Endothelial cell of umbilical vein (primary cell): Measurements from ENCODE around the gene TBC1D14. TPM values are rescaled to one million over a fixed set of nuclear protein-coding genes. Genes with fewer than 3 reads are reported as not detected.

Experiments used
- BruUV-seq: library from RNA; stranded (reverse); fragments of 400-500 nt; replicated peaks from 2 replicates; lab custom pipeline; 2021; lab: Mats Ljungman, UMichigan
- CTCF ChIA-PET: fragments of 300-600, 350-600 bp; sonication (Branson Sonifier 250); formaldehyde crosslinking; loops from one replicate; lab custom pipeline; 2021; ENCODE audit warnings: antibody characterized with exemption, inconsistent platforms; lab: Charles Lee
- POLR2A ChIA-PET: fragments of 300-600, 350-600 bp; sonication (Branson Sonifier 250); formaldehyde crosslinking; loops from one replicate; lab custom pipeline; 2021; ENCODE audit warnings: antibody characterized with exemption, inconsistent platforms; lab: Charles Lee
- DNase-seq: peaks from one replicate; pipeline ENCODE4 v3.0.0-alpha.2; 2011; ENCODE audit warnings: low read depth, low spot score
- FAIRE-seq: peaks from 2 replicates; lab custom pipeline; 2011; peaks lifted over from hg19 to GRCh38; lab: Jason Lieb, UNC
- H2AFZ ChIP-seq: 2 replicates; pipeline ENCODE4 v1.6.0; 2012; ENCODE audit warnings: low read depth, low read length, control low read depth, inconsistent platforms
- H3K27ac ChIP-seq: 2 replicates; pipeline ENCODE4 v1.5.1; 2011; ENCODE audit warnings: low read depth, mild to moderate bottlenecking, control low read depth, low read length, moderate library complexity; ENCODE audit not compliant: insufficient read depth
- H3K27me3 ChIP-seq, 2 experiments: 2 replicates each; pipeline versions ENCODE4 v1.6.0 to v1.6.1; 2011; ENCODE audit warnings: low read length in 2 of 2, mixed read lengths in 1 of 2; ENCODE audit not compliant: control insufficient read depth in 2 of 2, insufficient read depth in 2 of 2
- H3K36me3 ChIP-seq, 2 experiments: 2 replicates in 1 of 2; 3 replicates in 1 of 2; pipeline ENCODE4 v1.5.1; 2011; ENCODE audit warnings: low read length in 2 of 2, mild to moderate bottlenecking in 1 of 2, moderate library complexity in 1 of 2; ENCODE audit not compliant: control insufficient read depth in 2 of 2, insufficient read depth in 2 of 2; ENCODE audit errors: extremely low read depth in 1 of 2
- H3K4me1 ChIP-seq: 3 replicates; pipeline ENCODE4 v1.5.1; 2011; ENCODE audit warnings: mild to moderate bottlenecking, low read length; ENCODE audit not compliant: control insufficient read depth, insufficient read depth; ENCODE audit errors: extremely low read depth
- H3K4me2 ChIP-seq: 2 replicates; pipeline ENCODE4 v1.6.1; 2011; ENCODE audit warnings: low read length, control low read depth, mixed read lengths; ENCODE audit not compliant: insufficient read depth
- H3K4me3 ChIP-seq, 3 experiments: fragments of 200-600 bp in 1 of 3; sonication (generic), shearing (Covaris generic) in 1 of 3; replicated peaks in 1 of 3; 2 replicates each; pipeline ENCODE4 v1.5.1; 2011 to 2016; ENCODE audit warnings: control low read depth in 3 of 3, low read length in 3 of 3, mild to moderate bottlenecking in 2 of 3, inconsistent platforms in 1 of 3, low read depth in 1 of 3, moderate library complexity in 1 of 3; ENCODE audit not compliant: insufficient read depth in 1 of 3
- H3K79me2 ChIP-seq: 2 replicates; pipeline ENCODE4 v1.6.0; 2012; ENCODE audit warnings: low read length, inconsistent platforms; ENCODE audit not compliant: control insufficient read depth, insufficient read depth
- H3K9ac ChIP-seq: replicated peaks from 2 replicates; pipeline ENCODE3; 2011; ENCODE audit warnings: low read length, control low read depth; ENCODE audit not compliant: insufficient read depth; ENCODE audit errors: extremely low read depth
- H3K9me1 ChIP-seq: replicated peaks from 3 replicates; pipeline ENCODE4 v1.6.0; 2011; ENCODE audit warnings: mild to moderate bottlenecking, low read length; ENCODE audit not compliant: control insufficient read depth, insufficient read depth; ENCODE audit errors: extremely low read depth
- H3K9me3 ChIP-seq: replicated peaks from 2 replicates; pipeline ENCODE4 v1.5.1; 2012; ENCODE audit warnings: low read length, inconsistent platforms; ENCODE audit not compliant: control insufficient read depth, insufficient read depth
- H4K20me1 ChIP-seq: replicated peaks from 2 replicates; pipeline ENCODE3; 2011; ENCODE audit warnings: mild to moderate bottlenecking, low read length; ENCODE audit not compliant: control insufficient read depth, insufficient read depth; ENCODE audit errors: extremely low read depth
- CTCF ChIP-seq, 2 donors: IDR thresholded peaks; 1 replicate in 1 of 2; 2 replicates in 1 of 2; pipeline ENCODE4 v1.5.1; 2011; ENCODE audit warnings: low read length in 2 of 2, mild to moderate bottlenecking in 2 of 2, moderate library complexity in 2 of 2, control low read depth in 1 of 2, inconsistent platforms in 1 of 2, low read depth in 1 of 2; ENCODE audit not compliant: insufficient read depth in 1 of 2; ENCODE audit errors: extremely low read depth in 1 of 2
- EZH2 ChIP-seq: IDR thresholded peaks from 2 replicates; pipeline ENCODE4 v1.6.1; 2012; ENCODE audit warnings: borderline replicate concordance, low read depth, mild to moderate bottlenecking, moderate library complexity, low read length, inconsistent platforms; ENCODE audit not compliant: severe bottlenecking
- FOS ChIP-seq: IDR thresholded peaks from 2 replicates; pipeline ENCODE4 v1.6.1; 2011; ENCODE audit warnings: mild to moderate bottlenecking, low read length, moderate library complexity, borderline replicate concordance; ENCODE audit not compliant: insufficient read depth
- GATA2 ChIP-seq: IDR thresholded peaks from 2 replicates; pipeline ENCODE4 v1.7.0; 2011; ENCODE audit warnings: low read depth, mild to moderate bottlenecking, moderate library complexity, mixed read lengths, low read length; ENCODE audit not compliant: insufficient read length, insufficient read depth
- JUN ChIP-seq: IDR thresholded peaks from 2 replicates; pipeline ENCODE4 v1.6.1; 2011; ENCODE audit warnings: borderline replicate concordance, low read depth; ENCODE audit not compliant: insufficient read length, insufficient read depth
- MYC ChIP-seq: IDR thresholded peaks from one replicate; pipeline ENCODE4 v1.6.1; 2011; ENCODE audit warnings: mild to moderate bottlenecking, low read depth, low read length
- POLR2A ChIP-seq: IDR thresholded peaks from 2 replicates; pipeline ENCODE4 v1.6.1; 2012; ENCODE audit warnings: low read depth, mild to moderate bottlenecking, control low read depth, low read length
- POLR2AphosphoS5 ChIP-seq: IDR thresholded peaks from 2 replicates; pipeline ENCODE4 v1.6.1; 2012; ENCODE audit warnings: low read depth, mild to moderate bottlenecking, control low read depth, low read length, moderate library complexity; ENCODE audit not compliant: insufficient read depth
- dilution Hi-C: fragments of 300-500 bp; cut with MboI; formaldehyde crosslinking; loops from one replicate; pipeline ENCODE4 v1.15.0; 2019; ENCODE audit warnings: low sequenced_read_pairs; ENCODE audit not compliant: extremely low pct_ligation_motif_present
- intact Hi-C: fragments of 100-400 bp; cut with micrococcal nuclease; formaldehyde crosslinking; loops from one replicate; pipeline ENCODE4 v1.10.0; 2022
- polyA plus RNA-seq, 4 experiments: library from polyadenylated mRNA; depleted of rRNA in 3 of 4; stranded (reverse) in 3 of 4; unstranded in 1 of 4; fragments of >200 nt; gene quantifications; 2 replicates each; pipeline versions ENCODE4 v1.2.1 to v1.2.3, GENCODE V29; 2011 to 2012; ENCODE audit warnings: missing spikeins in 1 of 4
- total RNA-seq: library from RNA; stranded (reverse); gene quantifications from 2 replicates; pipeline ENCODE4 v1.2.3, GENCODE V29; 2021
- TF ChIP-seq, protein P1 (sequence below): IDR thresholded peaks from 2 replicates; pipeline ENCODE4 v1.6.1; 2011; ENCODE audit not compliant: insufficient read depth, insufficient read length

Gene TBC1D14
- total and polyA plus RNA-seq, 2 donors (not counting 3 experiments of a cell fraction or from before 2014, with no cell fraction given) = 23.7 to 24.8 TPM

GRCh38 chr4:7032596-7032995 is 123.0 kb downstream of the TBC1D14 start:
- TF ChIP-seq MYC = no peak
- no peak for TF ChIP-seq CTCF (IDR thresholded peaks at IDR 0.05; ENCODE audit: extremely low read depth in 1 of 2, insufficient read depth in 1 of 2, low read depth in 1 of 2, low read length in 2 of 2)
- TF ChIP-seq POLR2A = no peak
- TF ChIP-seq GATA2 = no peak
- TF ChIP-seq, protein P1, sequence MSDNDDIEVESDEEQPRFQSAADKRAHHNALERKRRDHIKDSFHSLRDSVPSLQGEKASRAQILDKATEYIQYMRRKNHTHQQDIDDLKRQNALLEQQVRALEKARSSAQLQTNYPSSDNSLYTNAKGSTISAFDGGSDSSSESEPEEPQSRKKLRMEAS = no peak
- TF ChIP-seq POLR2AphosphoS5 = no peak
- TF ChIP-seq EZH2 = no peak
- no peak for TF ChIP-seq JUN
- no peak for TF ChIP-seq FOS
- no TSS peak for BruUV-seq
- Histone ChIP-seq H3K27ac (no peak overlapping the region), H3K4me3 (no peak overlapping the region), H4K20me1 (no peaks in the 10 kb centered on the region), H3K9me3 (no peaks in the 10 kb centered on the region), H3K36me3 (peaks cover 0 to 21% of the 10 kb centered on the region in 2 experiments), H3K9ac (no peak overlapping the region), H3K79me2 (no peaks in the 10 kb centered on the region), H3K4me2 (no peak overlapping the region), H3K9me1 (no peaks in the 10 kb centered on the region), H2AFZ (no peak overlapping the region), H3K27me3 (no peaks in the 10 kb centered on the region), H3K4me1 (no peaks in the 10 kb centered on the region)
- CTCF ChIA-PET = no interaction called here
- POLR2A ChIA-PET = no interaction called here
- no peak for DNase-seq
- dilution Hi-C loops = no loop called here
- FAIRE-seq = no peak
- intact Hi-C loops = no loop called here
